WTC11 (cell line): ENCODE results near the gene UMODL1. TPM values are rescaled to one million over a fixed set of nuclear protein-coding genes. Genes with fewer than 3 reads are reported as not detected.

Experiments used
- ATAC-seq: fragments of 200-7000 bp; cut with Tn5 transposase; 2 replicates; pipeline ENCODE4 v1.10.0; 2021; ENCODE audit warnings: mild to moderate bottlenecking, moderate library complexity
- CTCF ChIA-PET: fragments of 300-600 bp; sonication (Branson Sonifier 250); formaldehyde crosslinking; loops from one replicate; lab custom pipeline; 2021; ENCODE audit warnings: antibody characterized with exemption; lab: Charles Lee
- POLR2A ChIA-PET: fragments of 350-600 bp; sonication (Branson Sonifier 250); formaldehyde crosslinking; loops from one replicate; lab custom pipeline; 2021; ENCODE audit warnings: antibody characterized with exemption; lab: Charles Lee
- DNase-seq: peaks from one replicate; pipeline ENCODE4 v3.0.0; 2021; ENCODE audit warnings: low spot score
- H3K27ac Mint-ChIP-seq: 2 replicates; pipeline ENCODE4 v1.8.0; 2021; ENCODE audit warnings: mixed read lengths
- H3K27me3 Mint-ChIP-seq: 2 replicates; pipeline ENCODE4 v1.8.0; 2021; ENCODE audit warnings: low read depth, mild to moderate bottlenecking, moderate library complexity, mixed read lengths
- H3K36me3 Mint-ChIP-seq: 2 replicates; pipeline ENCODE4 v1.8.0; 2021; ENCODE audit warnings: mixed read lengths
- H3K4me1 Mint-ChIP-seq: 2 replicates; pipeline ENCODE4 v1.8.0; 2022; ENCODE audit warnings: mixed read lengths
- H3K4me3 Mint-ChIP-seq: 2 replicates; pipeline ENCODE4 v1.8.0; 2021; ENCODE audit warnings: mild to moderate bottlenecking, moderate library complexity, mixed read lengths
- H3K9me3 Mint-ChIP-seq: 2 replicates; pipeline ENCODE4 v1.8.0; 2021; ENCODE audit warnings: mixed read lengths
- FOXJ3 ChIP-seq: sonication (generic); formaldehyde crosslinking; IDR thresholded peaks from 2 replicates; pipeline ENCODE4 v1.9.0; 2021; ENCODE audit warnings: missing genetic modification reagents, mild to moderate bottlenecking, borderline replicate concordance
- MXD4 ChIP-seq: fragments of 250-450 bp; sonication (Bioruptor Pico); IDR thresholded peaks from 2 replicates; pipeline ENCODE4 v1.8.0; 2021; ENCODE audit warnings: mild to moderate bottlenecking, moderate library complexity, borderline replicate concordance
- NFATC4 ChIP-seq: fragments of 250-450 bp; sonication (Bioruptor Pico); IDR thresholded peaks from 2 replicates; pipeline ENCODE4 v1.9.0; 2021; ENCODE audit warnings: mild to moderate bottlenecking
- PRRX2 ChIP-seq: fragments of 250-450 bp; sonication (Bioruptor Pico); IDR thresholded peaks from 2 replicates; pipeline ENCODE4 v1.8.0; 2021; ENCODE audit warnings: mild to moderate bottlenecking
- RORB ChIP-seq: fragments of 250-450 bp; sonication (Bioruptor Pico); IDR thresholded peaks from 2 replicates; pipeline ENCODE4 v1.9.0; 2021; ENCODE audit warnings: mild to moderate bottlenecking
- TEAD4 ChIP-seq: sonication (generic); formaldehyde crosslinking; IDR thresholded peaks from 2 replicates; pipeline ENCODE4 v1.8.0; 2022; ENCODE audit warnings: mild to moderate bottlenecking, missing genetic modification reagents
- ZNF232 ChIP-seq: sonication (generic); formaldehyde crosslinking; IDR thresholded peaks from 2 replicates; pipeline ENCODE4 v1.8.0; 2022; ENCODE audit warnings: mild to moderate bottlenecking, missing genetic modification reagents
- ZNF416 ChIP-seq: fragments of 250-450 bp; sonication (Bioruptor Pico); IDR thresholded peaks from 2 replicates; pipeline ENCODE4 v1.9.0; 2021; ENCODE audit warnings: mild to moderate bottlenecking, inconsistent platforms
- ZNF671 ChIP-seq: fragments of 250-450 bp; sonication (Bioruptor Pico); IDR thresholded peaks from 2 replicates; pipeline ENCODE4 v1.8.0; 2021; ENCODE audit warnings: mild to moderate bottlenecking
- total RNA-seq: library from RNA; stranded (reverse); gene quantifications from 3 replicates; pipeline ENCODE4 v1.2.3, GENCODE V29; 2021
- TF ChIP-seq, protein P1 (sequence below): fragments of 250-450 bp; sonication (Bioruptor Pico); IDR thresholded peaks from 2 replicates; pipeline ENCODE4 v1.9.0; 2021; ENCODE audit warnings: mild to moderate bottlenecking, borderline replicate concordance
- TF ChIP-seq, protein P2 (sequence below): sonication (generic); formaldehyde crosslinking; IDR thresholded peaks from 2 replicates; pipeline ENCODE4 v1.8.0; 2022; ENCODE audit warnings: mild to moderate bottlenecking, missing genetic modification reagents
- TF ChIP-seq, protein P3 (sequence below): fragments of 200-600 bp; IDR thresholded peaks from 2 replicates; pipeline ENCODE4 v1.8.0; 2022; ENCODE audit warnings: antibody characterized with exemption
- TF ChIP-seq, protein P4 (sequence below): sonication (generic); formaldehyde crosslinking; IDR thresholded peaks from 2 replicates; pipeline ENCODE4 v1.8.1; 2023; ENCODE audit warnings: mild to moderate bottlenecking, missing genetic modification reagents
- TF ChIP-seq, protein P5 (sequence below): sonication (generic); formaldehyde crosslinking; conservative IDR thresholded peaks from 2 replicates; pipeline ENCODE4 v1.8.1; 2023; ENCODE audit warnings: mild to moderate bottlenecking, low read depth, missing genetic modification reagents, moderate library complexity
- TF ChIP-seq, protein P6 (sequence below): sonication (generic); formaldehyde crosslinking; IDR thresholded peaks from 2 replicates; pipeline ENCODE4 v1.8.1; 2022; ENCODE audit warnings: mild to moderate bottlenecking, moderate library complexity, missing genetic modification reagents
- TF ChIP-seq, protein P7 (sequence below): sonication (generic); formaldehyde crosslinking; IDR thresholded peaks from 2 replicates; pipeline ENCODE4 v1.8.1; 2023; ENCODE audit warnings: mild to moderate bottlenecking, missing genetic modification reagents

The UMODL1 gene
- total RNA-seq, 1 experiment from 2014 or later = not detected

DNA sequence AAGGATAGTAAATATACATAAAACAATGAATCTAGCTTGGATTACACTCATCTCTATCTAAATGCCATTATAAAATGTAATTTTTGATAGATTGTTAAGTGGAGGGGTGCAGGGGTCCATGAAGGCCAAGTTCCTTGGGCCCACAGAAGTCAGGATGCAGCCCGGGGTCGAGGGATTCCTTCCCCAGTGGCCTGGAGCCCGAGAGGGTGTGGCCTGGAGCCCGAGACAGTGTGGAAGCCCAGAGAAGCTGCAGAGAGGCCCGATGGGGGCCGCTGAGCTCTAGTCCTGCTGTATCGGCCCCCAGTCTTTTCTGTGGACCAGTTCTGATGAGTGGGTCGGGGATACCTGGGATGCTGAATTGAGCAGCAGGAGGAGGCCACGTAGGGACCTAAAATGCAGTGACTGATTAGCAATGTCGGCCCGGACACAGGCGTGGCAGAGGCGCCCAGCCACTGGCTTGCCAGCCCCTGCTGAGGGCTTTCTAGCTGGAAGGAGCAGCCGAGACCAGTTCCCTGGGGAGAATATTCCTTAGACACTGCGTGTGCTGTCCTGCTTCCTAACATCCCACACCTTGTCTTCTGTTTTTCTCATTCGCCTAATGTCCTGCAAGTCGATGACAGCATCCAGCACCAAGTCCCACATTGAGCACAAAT, 38.9 kb downstream of the UMODL1 start (continued):
- TF ChIP-seq, protein P1, sequence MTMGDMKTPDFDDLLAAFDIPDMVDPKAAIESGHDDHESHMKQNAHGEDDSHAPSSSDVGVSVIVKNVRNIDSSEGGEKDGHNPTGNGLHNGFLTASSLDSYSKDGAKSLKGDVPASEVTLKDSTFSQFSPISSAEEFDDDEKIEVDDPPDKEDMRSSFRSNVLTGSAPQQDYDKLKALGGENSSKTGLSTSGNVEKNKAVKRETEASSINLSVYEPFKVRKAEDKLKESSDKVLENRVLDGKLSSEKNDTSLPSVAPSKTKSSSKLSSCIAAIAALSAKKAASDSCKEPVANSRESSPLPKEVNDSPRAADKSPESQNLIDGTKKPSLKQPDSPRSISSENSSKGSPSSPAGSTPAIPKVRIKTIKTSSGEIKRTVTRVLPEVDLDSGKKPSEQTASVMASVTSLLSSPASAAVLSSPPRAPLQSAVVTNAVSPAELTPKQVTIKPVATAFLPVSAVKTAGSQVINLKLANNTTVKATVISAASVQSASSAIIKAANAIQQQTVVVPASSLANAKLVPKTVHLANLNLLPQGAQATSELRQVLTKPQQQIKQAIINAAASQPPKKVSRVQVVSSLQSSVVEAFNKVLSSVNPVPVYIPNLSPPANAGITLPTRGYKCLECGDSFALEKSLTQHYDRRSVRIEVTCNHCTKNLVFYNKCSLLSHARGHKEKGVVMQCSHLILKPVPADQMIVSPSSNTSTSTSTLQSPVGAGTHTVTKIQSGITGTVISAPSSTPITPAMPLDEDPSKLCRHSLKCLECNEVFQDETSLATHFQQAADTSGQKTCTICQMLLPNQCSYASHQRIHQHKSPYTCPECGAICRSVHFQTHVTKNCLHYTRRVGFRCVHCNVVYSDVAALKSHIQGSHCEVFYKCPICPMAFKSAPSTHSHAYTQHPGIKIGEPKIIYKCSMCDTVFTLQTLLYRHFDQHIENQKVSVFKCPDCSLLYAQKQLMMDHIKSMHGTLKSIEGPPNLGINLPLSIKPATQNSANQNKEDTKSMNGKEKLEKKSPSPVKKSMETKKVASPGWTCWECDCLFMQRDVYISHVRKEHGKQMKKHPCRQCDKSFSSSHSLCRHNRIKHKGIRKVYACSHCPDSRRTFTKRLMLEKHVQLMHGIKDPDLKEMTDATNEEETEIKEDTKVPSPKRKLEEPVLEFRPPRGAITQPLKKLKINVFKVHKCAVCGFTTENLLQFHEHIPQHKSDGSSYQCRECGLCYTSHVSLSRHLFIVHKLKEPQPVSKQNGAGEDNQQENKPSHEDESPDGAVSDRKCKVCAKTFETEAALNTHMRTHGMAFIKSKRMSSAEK = no peak
- TF ChIP-seq, protein P2, sequence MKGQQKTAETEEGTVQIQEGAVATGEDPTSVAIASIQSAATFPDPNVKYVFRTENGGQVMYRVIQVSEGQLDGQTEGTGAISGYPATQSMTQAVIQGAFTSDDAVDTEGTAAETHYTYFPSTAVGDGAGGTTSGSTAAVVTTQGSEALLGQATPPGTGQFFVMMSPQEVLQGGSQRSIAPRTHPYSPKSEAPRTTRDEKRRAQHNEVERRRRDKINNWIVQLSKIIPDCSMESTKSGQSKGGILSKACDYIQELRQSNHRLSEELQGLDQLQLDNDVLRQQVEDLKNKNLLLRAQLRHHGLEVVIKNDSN = no peak
- TF ChIP-seq, all 79 proteins: peak for 0

DNA sequence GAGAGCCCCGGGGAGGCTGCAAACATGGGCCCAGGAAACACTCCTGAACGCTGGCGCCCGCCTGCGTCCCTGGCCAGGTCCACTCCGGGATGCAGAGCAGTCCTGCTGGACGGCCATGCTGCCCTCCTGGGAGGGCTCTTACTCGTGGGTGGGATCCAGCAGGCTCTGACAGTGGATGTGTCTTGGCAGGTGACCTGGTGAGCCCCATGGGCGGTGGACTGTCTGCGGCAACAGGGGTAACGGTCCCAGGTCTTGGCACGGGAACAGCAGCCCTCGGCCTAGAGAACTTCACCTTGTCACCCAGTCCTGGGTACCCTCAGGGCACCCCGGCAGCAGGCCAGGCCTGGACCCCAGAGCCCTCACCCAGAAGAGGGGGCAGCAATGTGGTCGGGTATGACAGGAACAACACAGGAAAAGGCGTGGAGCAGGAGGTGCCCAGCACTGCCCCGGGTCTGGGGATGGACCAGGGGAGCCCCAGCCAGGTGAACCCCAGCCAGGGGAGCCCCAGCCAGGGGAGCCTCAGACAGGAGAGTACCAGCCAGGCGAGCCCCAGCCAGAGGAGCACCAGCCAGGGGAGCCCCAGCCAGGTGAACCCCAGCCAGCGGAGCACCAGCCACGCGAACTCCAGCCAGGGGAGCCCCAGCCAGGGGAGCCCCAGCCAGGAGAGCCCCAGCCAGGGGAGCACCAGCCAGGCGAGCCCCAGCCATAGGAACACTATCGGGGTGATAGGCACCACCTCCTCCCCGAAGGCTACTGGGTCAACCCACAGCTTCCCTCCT, 39.8 kb downstream of the UMODL1 start:
- H3K27me3 Mint-ChIP-seq = no peaks in the 10 kb centered on the region
- no peaks in the 10 kb centered on the region for H3K9me3 Mint-ChIP-seq
- H3K4me3 Mint-ChIP-seq = no peak overlapping the region
- ChIA-PET POLR2A (no interaction called here), CTCF (interaction anchor here (1.0 kb wide), 1 partner anchor 499 kb away, joined by 3 read pairs; no protein-coding TSS in a partner anchor)
- H3K36me3 Mint-ChIP-seq = no peaks in the 10 kb centered on the region
- no peak for DNase-seq
- no peaks in the 10 kb centered on the region for H3K4me1 Mint-ChIP-seq
- no peak overlapping the region for H3K27ac Mint-ChIP-seq
- no peak for ATAC-seq
- TF ChIP-seq, protein P3, sequence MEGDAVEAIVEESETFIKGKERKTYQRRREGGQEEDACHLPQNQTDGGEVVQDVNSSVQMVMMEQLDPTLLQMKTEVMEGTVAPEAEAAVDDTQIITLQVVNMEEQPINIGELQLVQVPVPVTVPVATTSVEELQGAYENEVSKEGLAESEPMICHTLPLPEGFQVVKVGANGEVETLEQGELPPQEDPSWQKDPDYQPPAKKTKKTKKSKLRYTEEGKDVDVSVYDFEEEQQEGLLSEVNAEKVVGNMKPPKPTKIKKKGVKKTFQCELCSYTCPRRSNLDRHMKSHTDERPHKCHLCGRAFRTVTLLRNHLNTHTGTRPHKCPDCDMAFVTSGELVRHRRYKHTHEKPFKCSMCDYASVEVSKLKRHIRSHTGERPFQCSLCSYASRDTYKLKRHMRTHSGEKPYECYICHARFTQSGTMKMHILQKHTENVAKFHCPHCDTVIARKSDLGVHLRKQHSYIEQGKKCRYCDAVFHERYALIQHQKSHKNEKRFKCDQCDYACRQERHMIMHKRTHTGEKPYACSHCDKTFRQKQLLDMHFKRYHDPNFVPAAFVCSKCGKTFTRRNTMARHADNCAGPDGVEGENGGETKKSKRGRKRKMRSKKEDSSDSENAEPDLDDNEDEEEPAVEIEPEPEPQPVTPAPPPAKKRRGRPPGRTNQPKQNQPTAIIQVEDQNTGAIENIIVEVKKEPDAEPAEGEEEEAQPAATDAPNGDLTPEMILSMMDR = no peak
- TF ChIP-seq NFATC4 (no peak), PRRX2 (CRISPR knock-in tag) (no peak), ZNF232 (no peak), TEAD4 (CRISPR knock-in tag) (no peak), RORB (no peak), ZNF416 (CRISPR knock-in tag) (no peak), ZNF671 (CRISPR knock-in tag) (no peak), FOXJ3 (CRISPR knock-in tag) (no peak), MXD4 (no peak)
- TF ChIP-seq, protein P4, sequence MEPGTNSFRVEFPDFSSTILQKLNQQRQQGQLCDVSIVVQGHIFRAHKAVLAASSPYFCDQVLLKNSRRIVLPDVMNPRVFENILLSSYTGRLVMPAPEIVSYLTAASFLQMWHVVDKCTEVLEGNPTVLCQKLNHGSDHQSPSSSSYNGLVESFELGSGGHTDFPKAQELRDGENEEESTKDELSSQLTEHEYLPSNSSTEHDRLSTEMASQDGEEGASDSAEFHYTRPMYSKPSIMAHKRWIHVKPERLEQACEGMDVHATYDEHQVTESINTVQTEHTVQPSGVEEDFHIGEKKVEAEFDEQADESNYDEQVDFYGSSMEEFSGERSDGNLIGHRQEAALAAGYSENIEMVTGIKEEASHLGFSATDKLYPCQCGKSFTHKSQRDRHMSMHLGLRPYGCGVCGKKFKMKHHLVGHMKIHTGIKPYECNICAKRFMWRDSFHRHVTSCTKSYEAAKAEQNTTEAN (CRISPR knock-in tag) = no peak
- TF ChIP-seq, protein P5, sequence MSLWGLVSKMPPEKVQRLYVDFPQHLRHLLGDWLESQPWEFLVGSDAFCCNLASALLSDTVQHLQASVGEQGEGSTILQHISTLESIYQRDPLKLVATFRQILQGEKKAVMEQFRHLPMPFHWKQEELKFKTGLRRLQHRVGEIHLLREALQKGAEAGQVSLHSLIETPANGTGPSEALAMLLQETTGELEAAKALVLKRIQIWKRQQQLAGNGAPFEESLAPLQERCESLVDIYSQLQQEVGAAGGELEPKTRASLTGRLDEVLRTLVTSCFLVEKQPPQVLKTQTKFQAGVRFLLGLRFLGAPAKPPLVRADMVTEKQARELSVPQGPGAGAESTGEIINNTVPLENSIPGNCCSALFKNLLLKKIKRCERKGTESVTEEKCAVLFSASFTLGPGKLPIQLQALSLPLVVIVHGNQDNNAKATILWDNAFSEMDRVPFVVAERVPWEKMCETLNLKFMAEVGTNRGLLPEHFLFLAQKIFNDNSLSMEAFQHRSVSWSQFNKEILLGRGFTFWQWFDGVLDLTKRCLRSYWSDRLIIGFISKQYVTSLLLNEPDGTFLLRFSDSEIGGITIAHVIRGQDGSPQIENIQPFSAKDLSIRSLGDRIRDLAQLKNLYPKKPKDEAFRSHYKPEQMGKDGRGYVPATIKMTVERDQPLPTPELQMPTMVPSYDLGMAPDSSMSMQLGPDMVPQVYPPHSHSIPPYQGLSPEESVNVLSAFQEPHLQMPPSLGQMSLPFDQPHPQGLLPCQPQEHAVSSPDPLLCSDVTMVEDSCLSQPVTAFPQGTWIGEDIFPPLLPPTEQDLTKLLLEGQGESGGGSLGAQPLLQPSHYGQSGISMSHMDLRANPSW = no peak
- TF ChIP-seq, protein P6, sequence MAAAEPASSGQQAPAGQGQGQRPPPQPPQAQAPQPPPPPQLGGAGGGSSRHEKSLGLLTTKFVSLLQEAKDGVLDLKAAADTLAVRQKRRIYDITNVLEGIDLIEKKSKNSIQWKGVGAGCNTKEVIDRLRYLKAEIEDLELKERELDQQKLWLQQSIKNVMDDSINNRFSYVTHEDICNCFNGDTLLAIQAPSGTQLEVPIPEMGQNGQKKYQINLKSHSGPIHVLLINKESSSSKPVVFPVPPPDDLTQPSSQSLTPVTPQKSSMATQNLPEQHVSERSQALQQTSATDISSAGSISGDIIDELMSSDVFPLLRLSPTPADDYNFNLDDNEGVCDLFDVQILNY (CRISPR knock-in tag) = no peak
- TF ChIP-seq, protein P7, sequence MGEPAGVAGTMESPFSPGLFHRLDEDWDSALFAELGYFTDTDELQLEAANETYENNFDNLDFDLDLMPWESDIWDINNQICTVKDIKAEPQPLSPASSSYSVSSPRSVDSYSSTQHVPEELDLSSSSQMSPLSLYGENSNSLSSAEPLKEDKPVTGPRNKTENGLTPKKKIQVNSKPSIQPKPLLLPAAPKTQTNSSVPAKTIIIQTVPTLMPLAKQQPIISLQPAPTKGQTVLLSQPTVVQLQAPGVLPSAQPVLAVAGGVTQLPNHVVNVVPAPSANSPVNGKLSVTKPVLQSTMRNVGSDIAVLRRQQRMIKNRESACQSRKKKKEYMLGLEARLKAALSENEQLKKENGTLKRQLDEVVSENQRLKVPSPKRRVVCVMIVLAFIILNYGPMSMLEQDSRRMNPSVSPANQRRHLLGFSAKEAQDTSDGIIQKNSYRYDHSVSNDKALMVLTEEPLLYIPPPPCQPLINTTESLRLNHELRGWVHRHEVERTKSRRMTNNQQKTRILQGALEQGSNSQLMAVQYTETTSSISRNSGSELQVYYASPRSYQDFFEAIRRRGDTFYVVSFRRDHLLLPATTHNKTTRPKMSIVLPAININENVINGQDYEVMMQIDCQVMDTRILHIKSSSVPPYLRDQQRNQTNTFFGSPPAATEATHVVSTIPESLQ (CRISPR knock-in tag) = no peak
